Osteocyte (in vitro differentiated cells): ENCODE measurements around the gene ITPR2. TPM values are rescaled to one million over a fixed set of nuclear protein-coding genes. Genes with fewer than 3 reads are reported as not detected.

ENCODE experiments used
- DNase-seq: peaks from one replicate; pipeline ENCODE4 v3.0.0; 2021; ENCODE audit warnings: mixed read lengths; ENCODE audit not compliant: unreplicated experiment; ENCODE audit errors: extremely low spot score
- H3K27ac Mint-ChIP-seq: one replicate; pipeline ENCODE4 v1.8.0; 2021; ENCODE audit warnings: mild to moderate bottlenecking, mixed read lengths; ENCODE audit not compliant: unreplicated experiment
- H3K27me3 Mint-ChIP-seq: one replicate; pipeline ENCODE4 v1.8.0; 2021; ENCODE audit warnings: mixed read lengths; ENCODE audit not compliant: unreplicated experiment
- H3K36me3 Mint-ChIP-seq: one replicate; pipeline ENCODE4 v1.8.0; 2021; ENCODE audit warnings: mixed read lengths; ENCODE audit not compliant: unreplicated experiment
- H3K4me1 Mint-ChIP-seq: one replicate; pipeline ENCODE4 v1.8.0; 2021; ENCODE audit warnings: mixed read lengths; ENCODE audit not compliant: unreplicated experiment
- H3K4me3 Mint-ChIP-seq: one replicate; pipeline ENCODE4 v1.8.0; 2021; ENCODE audit warnings: mild to moderate bottlenecking, moderate library complexity, mixed read lengths; ENCODE audit not compliant: unreplicated experiment
- H3K9me3 Mint-ChIP-seq: one replicate; pipeline ENCODE4 v1.8.0; 2021; ENCODE audit warnings: mixed read lengths; ENCODE audit not compliant: unreplicated experiment
- CTCF ChIP-seq: fragments of 200-600 bp; sonication (generic); IDR thresholded peaks from 2 replicates; pipeline ENCODE4 v1.5.0; 2021; ENCODE audit warnings: antibody characterized with exemption, mild to moderate bottlenecking, moderate library complexity
- total RNA-seq: library from RNA; stranded (reverse); gene quantifications from 2 replicates; pipeline ENCODE4 v1.2.1, GENCODE V29; 2021

The ITPR2 gene
- total RNA-seq, 1 donor from 2014 or later, result 22.1 TPM

- Mint-ChIP-seq H3K9me3 (no peaks in the 10 kb centered on the region), H3K27ac (no peak overlapping the region), H3K4me1 (peaks cover 45% of the 10 kb centered on the region), H3K27me3 (no peaks in the 10 kb centered on the region), H3K36me3 (peaks cover under 1% of the 10 kb centered on the region), H3K4me3 (no peak overlapping the region)
- DNase-seq, result no peak
- no peak for TF ChIP-seq CTCF
These were observed 27.5 kb downstream of the ITPR2 start for GRCh38 chr12:26805401-26805971.

GRCh38 chr12:26803552-26803951 is 29.4 kb downstream of the ITPR2 start:
- Mint-ChIP-seq H3K9me3 (no peaks in the 10 kb centered on the region), H3K4me3 (no peak overlapping the region), H3K27ac (peak overlapping the region; percentile 83), H3K36me3 (peaks cover 2% of the 10 kb centered on the region), H3K4me1 (peaks cover 45% of the 10 kb centered on the region), H3K27me3 (no peaks in the 10 kb centered on the region)
- TF ChIP-seq CTCF, result no peak
- no peak for DNase-seq

GRCh38 chr12:26801486-26801885 is 31.5 kb downstream of the ITPR2 start:
- no peak overlapping the region for H3K27ac Mint-ChIP-seq
- H3K36me3 Mint-ChIP-seq, result peaks cover 2% of the 10 kb centered on the region
- H3K9me3 Mint-ChIP-seq, result no peaks in the 10 kb centered on the region
- H3K4me3 Mint-ChIP-seq, result no peak overlapping the region
- no peaks in the 10 kb centered on the region for H3K27me3 Mint-ChIP-seq
- DNase-seq, result no peak
- TF ChIP-seq CTCF, result no peak
- peaks cover 57% of the 10 kb centered on the region for H3K4me1 Mint-ChIP-seq

GRCh38 chr12:26800858-26801257 is 32.1 kb downstream of the ITPR2 start:
- Mint-ChIP-seq H3K27ac (no peak overlapping the region), H3K4me3 (no peak overlapping the region), H3K4me1 (peaks cover 51% of the 10 kb centered on the region), H3K27me3 (no peaks in the 10 kb centered on the region), H3K36me3 (peaks cover 2% of the 10 kb centered on the region), H3K9me3 (no peaks in the 10 kb centered on the region)
- no peak for DNase-seq
- no peak for TF ChIP-seq CTCF

- H3K36me3 Mint-ChIP-seq, result peaks cover 2% of the 10 kb centered on the region
- H3K4me1 Mint-ChIP-seq, result peaks cover 46% of the 10 kb centered on the region
- no peak for DNase-seq
- no peak for TF ChIP-seq CTCF
- no peak overlapping the region for H3K4me3 Mint-ChIP-seq
- H3K27ac Mint-ChIP-seq, result no peak overlapping the region
- H3K27me3 Mint-ChIP-seq, result no peaks in the 10 kb centered on the region
- H3K9me3 Mint-ChIP-seq, result no peaks in the 10 kb centered on the region
These were observed 32.6 kb downstream of the ITPR2 start for GRCh38 chr12:26800347-26800746.
